ENCODE data around the gene METTL23.
"Not testable (repeated sequence)": the region's sequence is repeated elsewhere in the genome, so short reads cannot be mapped to it uniquely, and the experiment has no call there.

The METTL23 gene

DNA sequence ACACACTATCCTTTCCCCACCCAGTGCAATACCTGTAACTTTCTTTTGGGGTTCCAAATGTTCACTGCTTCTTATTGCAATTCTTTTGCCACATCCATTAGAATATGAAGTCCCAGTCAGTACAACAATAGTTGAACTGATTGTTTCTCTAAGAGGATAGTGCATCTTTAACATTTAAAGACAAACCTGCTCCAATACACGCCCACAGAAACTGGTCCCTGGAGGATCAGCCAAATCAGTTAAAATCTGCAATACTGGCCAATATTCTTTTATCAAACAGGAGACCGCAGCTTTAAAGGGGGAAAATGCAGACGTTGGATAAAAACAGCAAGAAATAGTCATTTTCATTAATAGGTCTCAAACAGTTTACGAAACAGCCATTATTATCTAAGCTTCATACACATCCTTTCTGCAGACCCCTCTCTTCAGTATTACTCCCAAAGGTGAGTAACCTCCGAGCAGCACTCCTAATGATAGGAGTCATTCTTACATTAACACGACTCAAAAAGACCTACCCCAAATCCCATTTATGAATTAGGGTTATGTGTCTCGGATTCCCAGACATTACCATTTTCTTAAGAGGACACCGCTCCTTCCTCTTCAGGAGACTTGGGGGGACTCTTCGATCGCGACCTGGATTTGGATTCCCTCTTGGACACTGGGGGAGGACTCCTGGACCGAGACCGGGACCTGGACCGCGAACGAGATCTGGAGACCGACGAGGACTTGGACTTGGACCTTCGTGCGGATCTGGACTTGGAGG is 9.1 kb downstream of the METTL23 start:
- peak; percentile 40 for DNase-seq

DNA sequence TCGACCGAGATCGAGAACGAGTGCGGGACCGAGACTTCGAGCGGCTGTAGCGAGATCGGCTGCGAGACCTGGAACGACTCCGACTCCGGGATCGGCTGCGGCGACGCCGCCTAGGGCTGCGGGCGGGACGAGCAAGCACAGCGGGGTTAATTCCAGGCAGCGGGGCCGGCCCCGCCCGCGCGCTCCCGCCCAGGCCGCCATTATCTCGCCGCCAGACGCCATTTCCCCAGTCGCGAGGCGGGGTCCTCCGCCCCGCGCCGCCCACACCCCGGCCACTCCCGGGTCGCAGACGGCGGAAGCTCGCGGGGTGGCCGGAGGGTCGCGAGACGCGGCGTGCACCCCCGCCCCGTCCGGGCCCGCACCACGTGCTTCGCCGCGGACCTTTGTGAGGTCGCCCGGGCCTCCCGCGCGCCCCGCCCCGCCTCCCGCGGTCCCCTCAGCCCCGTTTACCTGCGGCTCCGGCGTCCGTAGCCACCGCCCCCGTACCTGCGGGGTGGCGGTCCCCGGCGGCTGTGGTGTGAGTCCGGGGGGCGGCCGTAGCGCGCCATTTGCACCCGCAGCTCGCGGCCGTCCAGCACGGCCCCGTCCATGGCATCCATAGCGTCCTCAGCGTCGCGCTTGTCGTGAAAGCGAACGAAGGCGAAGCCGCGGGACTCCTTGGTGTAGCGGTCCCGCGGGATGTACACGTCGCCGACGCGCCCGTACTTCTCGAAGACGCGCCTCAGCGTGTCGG is 9.9 kb downstream of the METTL23 start:
- peak; percentile 74 for DNase-seq

DNA sequence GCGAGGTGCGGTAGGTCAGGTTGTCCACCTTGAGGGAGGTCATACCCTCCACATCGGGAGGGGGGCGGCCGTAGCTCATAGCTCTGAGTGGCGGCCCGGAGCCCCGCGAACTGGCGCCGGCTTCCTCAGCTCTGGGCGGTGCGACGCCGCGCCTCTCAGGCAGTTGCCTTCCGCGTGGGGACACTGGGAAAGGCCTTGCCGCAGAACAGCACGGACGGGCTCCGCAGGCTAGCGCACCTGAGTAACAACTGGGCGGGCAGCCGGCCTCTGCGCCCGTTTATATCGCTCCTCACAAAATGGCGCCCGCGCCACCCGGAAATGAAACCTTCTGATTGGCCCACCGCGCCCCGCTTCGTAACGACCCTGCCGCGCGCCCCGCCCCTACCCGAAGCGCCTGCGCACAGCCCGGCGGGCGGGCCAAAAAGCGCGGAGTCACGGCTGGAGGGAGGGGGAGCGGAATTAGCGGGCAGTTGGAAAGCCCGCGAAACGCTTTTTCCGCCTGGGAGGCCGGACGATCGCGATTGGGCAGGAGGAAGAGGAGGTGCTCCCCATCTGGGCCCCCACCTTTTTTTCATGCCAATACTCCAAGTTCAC is 10.5 kb downstream of the METTL23 start, which contains the start of gene SRSF2:
SRSF2 (minus strand) TSS at position 250 of the 594 bp plus-strand sequence; CDS start at position 79, 171 bp downstream.
- DNase-seq: peak; percentile 99

DNA sequence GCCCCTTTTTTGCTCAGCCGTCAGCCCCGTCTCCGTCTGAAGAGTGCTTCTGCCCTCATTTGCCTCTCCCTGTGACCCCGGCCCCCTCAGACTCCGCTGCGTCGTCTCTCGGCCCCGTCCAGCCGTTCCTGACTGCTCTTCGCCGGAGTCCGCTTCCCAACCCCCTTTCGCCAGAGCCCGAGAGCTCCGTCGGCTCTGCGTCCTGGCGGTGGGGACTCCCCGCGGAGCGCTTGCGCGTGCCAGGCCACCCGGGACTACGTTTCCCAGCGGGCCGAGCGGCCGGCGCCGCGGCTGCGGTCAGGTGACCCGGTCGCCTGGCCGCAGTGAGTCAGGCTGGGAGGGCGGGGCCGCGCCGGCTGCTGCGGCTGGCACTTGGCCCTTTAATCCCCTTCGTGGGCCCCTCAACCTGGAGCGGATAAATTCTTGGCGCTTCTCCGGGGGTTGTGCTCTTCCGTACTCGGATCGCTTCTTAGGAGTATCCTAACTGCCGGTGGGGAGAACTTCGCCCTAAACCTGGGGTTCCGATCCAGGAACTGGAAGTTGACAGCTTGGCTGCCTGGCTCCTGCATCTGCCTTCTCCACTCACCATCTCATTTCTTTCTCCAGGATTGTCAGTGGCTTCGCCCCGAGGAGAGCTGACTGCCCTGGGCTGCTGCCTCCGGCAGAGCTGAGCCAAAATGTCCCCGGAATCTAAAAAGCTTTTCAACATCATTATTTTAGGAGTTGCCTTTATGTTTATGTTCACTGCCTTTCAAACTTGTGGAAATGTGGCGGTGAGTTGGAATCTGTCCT is 11.2 kb downstream of the METTL23 start, which contains the start of gene MFSD11:
MFSD11 (plus strand) TSS at position 444 of the 792 bp plus-strand sequence; CDS start at position 678, 234 bp downstream.
- DNase-seq: peak; percentile 93

DNA sequence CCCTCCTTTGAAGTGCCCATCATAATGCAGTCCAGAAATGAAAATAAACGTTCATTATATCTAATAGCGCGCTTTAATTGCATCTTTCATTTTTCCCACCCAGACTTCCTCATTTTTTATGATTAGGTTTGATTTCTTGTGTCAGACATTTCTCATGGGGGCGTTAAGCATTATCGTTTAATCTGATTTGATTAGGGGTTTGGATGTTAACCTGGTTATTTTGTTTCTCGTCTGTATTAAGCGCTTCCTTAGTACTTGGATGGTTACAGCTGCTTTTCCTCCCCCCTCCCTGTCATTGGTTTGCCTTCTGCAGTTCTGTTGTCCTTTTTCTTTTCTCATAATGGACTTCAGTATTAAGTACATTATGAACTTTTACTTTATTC is 11.8 kb downstream of the METTL23 start:
- peak; percentile 22 for DNase-seq

DNA sequence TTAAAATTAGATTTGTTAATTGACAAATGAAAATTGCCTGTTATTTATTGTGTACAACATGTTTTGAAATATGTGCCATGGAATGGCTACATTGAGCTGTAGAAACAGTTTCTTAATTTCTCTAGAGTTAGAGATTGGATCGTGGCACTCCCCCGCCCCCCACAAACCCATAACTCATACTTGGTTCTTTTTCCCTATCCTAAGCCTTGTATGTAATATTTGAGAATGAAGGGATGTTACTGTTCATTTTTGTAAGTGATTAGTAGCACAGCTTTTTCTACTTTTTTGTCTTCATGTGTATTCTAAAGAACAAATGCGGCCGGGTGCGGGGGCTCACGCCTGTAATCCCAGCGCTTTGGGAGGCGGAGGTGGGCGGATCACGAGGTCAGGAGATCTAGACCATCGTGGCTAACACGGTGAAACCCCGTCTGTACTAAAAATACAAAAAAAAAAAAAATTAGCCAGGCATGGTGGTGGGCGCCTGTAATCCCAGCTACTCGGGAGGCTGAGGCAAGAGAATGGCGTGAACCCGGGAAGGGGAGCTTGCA is 13.0 kb downstream of the METTL23 start:
- DNase-seq: not testable (repeated sequence)

DNA sequence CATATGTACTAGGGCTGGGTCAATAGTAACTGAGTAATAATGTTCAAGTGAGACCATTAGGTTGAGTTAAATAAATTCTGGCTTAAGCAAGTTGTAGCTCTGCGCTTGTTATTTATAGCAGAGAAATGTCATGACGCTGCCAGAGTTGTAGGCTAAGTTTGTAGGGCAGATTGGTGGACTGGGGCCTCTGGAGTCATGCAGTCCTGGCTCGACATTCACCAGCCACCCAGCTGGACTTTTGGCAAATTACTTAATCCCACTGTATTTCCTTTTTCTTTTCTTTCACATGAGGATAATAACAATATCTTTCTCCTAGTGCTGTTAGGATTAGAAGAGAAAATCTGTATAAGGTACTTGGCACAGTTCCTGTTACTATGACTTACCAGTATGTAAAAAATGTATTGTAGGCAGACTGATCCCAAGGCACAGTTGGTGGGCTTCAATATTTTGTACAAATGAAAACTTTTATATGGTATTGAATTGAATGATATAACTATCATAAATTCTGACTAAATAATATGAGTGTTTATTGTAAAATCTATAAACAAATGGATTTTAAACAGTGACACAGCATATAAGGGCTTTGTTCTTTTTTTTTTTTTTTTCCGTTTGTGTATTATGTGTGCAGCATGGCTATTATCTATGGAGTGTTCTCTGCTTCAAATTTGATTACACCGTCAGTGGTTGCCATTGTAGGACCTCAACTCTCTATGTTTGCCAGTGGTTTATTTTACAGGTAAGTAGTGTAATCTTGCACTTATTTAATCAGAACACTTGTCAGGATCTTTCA is 13.9 kb downstream of the METTL23 start:
- DNase-seq: peak; percentile 17

DNA sequence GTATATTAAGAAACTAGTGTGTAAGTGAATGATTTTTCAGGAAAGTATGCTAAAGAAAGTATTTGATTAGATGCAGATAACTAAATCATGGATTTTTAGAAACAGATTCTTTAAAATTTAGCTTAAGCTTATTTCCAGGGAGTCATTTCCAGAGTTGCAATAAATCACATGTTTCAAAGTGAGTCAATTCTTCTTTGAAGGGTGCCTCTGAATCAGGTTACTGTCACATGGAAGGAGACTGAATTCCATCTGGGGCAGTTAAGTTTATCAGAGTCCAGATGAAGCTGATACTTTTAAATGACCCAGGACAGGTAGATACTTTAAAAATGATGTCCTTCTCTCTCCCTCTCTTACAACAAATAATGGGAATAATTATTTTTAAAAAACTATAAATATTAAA is 16.3 kb downstream of the METTL23 start:
- DNase-seq: no peak

DNA sequence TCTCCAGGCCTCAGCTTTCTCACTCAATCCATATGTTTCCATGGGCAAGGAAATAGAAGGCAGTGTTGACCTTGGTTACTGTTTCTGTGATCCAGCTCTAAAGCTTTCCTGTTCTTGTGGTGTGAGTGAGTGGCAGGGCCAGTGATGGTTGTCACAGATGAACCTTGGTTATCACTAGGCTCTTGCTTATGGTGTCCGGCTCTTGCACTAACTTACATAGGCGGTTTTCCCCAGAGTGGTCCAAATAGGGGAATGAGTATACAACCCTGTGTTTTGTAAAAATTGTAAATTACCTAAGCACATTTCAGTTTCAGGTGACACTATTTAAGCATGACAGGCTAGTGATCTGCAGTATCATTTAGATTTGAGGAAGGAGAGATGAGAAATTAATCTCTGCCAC is 18.1 kb downstream of the METTL23 start:
- no peak for DNase-seq

DNA sequence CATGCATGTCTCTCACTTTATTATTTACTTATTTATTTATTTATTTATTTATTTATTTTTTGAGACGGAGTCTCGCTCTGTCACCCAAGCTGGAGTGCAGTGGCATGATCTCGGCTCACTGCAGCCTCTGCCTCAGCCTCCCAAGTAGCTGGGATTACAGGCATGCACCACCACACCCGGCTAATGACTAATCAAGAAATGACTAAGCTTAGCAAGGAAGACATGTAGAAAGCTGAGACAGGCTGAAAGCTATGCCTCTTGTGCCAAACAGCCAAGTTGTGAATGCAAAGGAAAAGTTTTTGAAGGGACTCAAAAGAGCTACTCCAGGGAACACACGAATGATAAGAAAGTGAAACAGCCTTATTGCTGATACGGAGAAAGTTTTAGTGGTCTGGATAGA is 19.1 kb downstream of the METTL23 start:
- DNase-seq: peak; percentile 18

DNA sequence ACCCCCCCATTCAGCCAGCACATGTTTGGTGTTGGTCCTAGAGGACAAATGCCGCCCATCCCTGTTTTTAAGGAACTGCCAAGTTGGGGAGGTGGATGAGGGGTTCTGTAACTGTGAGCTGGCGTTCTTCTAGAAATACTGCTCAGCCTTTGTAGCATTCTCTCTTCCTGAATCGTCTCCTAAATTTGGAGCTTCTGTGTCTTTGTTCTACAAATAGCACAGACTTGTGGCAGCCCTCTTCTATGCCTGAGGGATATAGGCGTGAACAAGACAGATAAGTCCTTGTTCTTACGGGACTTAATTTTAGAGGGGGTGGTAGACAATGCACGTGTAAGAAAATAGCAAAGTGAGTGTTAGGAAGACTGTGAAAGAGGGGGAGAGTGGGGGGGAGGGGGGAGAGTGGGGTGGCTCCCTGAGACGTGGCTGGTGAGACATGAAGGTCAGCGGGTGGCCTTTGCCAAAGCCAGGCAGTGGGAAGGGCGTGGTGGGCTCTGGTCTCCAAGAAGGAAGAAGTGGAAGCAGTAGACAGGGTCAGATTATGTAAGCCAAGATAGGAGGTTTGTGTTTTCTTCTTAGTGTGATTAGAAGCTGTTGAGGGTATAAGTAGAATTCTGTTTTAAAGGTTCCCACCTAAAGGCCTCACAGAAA is 21.2 kb downstream of the METTL23 start:
- DNase-seq: peak; percentile 28

DNA sequence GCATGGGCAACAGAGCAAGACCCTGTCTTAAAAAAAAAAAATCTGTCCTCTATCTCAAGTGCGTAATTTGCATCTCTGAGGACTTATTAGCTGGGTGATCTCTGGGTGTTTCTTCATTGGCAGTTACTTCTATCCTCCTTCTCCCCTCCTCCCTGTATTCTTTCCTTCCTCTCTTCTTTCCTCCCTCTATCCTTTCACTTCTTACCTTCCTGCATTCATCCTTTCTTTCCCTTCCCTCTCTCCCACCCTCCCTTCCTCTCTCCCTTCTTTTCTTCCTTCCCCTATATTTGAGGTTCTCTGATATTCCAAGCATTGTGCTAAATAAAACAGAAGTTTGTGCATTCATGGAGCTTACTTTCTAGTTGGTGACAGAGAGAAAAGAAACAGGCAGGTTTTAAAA is 22.0 kb downstream of the METTL23 start:
- DNase-seq: no peak

DNA sequence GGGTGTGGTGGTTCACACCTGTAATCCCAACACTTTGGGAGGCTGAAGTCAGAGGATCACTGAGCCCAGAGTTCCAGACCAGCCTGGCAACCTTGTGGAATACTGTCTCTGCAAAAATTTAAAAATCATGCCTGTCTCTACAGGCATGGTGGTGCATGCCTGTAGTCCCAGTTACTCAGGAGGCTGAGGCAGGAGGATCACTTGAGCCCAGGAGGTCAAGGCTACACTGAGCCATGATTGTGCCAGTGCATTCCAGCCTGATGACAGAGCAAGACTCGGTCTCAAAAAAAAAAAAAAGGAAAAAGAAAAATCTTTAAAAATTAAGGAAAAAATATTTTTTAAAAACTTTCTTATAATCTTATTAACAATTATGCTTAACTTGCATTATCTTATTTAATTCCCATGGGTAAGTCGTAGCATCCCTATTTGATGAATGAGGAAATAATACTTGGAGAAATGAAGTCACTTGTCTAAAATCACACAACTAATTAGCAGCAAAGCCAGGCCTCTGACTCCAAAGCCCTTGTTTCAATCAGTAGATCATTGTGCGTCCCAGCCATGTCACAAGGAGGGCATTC is 24.9 kb downstream of the METTL23 start:
- no peak for DNase-seq

DNA sequence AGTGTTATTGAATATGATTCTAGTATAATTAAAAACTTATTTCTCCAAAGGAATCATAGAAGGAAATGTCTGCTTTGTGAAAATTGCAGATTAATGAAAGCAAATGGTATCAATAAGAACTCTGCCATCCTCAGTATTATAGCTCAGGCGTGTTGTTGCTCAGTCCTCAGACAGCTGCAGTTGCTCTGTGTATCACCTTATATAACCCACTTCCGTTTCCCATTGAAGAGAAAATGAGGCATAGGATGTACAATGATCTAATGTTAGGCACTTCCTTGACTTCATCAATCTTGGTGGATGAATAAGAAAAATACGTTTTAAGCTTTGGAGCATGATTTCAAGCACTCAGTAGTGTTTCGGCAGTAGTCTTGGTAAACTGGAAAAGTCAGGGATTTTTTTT is 25.4 kb downstream of the METTL23 start:
- DNase-seq: no peak

DNA sequence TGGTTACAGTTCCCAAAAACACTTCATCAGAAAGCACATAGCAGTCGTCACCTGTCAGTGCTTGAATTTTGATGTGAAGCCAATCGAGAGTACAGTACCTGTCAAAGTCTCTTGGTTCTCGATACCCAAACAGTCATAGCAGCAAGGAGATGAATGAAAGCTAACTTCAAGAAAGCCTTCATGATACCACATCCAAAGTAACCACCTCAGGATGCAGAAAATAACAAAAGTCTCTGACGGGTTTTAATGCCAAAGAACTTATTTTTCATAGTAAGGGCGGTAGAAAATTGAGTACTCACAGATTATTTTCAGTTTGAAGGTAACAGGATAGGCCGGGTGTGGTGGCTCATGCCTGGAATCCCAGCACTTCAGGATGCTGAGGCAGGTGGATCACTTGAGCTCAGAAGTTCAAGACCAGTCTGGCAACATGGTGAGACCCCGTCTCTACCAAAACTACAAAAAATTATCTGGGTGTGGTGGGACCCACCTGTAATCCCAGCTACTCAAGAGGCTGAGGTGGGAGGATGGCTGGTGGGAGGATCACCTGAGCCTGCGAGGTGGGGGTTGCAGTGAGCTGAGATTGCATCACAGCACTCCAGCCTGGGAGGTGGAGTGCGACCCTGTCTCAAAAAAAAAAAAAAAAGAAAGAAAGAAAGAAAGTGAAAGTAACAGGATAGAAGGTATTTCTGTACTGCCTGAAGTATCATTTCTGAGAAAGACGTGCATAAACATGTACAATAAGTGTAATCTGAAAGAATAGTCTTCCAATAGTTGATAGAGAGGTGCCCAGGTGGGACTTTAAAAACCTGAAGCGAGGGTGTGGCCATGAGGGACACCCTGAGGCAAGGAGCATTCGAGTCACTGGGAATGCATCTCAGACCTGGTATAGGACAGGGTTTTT is 26.7 kb downstream of the METTL23 start:
- DNase-seq: no peak

DNA sequence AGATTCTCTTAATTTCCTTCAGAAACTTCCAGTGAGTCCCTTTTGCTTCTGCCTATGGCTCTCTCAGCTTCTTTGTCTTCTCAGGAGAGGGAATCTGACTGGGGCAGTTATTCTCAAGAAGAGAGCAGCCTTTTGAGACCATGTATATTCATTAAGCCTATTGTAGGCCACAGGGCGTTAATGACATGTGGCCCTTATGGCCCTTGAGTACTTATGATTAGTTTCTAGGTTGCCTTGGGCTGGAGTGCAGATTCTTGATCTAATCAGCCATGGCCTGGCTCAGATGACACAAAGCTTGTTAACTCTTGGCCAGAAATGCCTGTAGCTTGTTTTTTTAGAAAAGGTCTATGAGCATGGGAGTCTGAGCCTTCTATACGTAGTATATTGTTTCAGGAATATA is 28.6 kb downstream of the METTL23 start:
- DNase-seq: peak; percentile 20

DNA sequence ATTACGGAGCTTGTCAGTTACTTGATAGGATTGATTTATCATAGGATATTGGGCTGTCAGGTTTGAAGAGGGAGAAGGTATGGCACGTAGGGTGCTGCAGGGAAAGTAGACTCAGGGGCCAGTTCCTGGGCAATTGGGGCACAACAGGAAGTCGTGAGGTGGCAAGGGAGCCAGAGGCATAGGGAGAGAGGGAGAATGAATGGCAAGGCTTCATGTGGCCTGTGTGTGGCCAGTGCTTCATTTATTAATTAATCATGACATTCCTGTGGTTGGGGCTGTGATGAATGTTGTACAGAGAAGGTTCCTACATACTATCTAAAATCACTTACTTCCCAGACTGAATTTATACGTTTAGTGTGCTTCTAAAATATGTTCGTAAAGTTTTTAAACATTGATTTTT is 30.6 kb downstream of the METTL23 start:
- DNase-seq: no peak

DNA sequence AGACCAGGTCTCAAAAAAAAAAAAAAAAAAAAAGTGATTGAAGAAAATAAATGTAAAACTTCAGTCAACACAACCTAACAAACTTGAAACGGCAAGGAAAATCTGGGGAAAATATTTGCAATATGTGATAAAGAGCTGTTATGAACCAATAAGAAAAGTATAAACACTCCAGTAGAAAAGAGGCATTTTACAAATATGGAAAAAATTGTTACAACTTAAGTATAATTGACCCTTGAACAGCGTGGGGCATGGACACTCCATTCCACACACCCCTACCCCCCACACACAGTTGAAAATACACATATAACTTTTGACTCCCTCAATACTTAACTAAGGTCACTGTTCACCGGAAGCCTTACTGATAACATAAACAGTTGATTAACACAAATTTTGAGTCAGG is 31.9 kb downstream of the METTL23 start:
- no peak for DNase-seq

DNA sequence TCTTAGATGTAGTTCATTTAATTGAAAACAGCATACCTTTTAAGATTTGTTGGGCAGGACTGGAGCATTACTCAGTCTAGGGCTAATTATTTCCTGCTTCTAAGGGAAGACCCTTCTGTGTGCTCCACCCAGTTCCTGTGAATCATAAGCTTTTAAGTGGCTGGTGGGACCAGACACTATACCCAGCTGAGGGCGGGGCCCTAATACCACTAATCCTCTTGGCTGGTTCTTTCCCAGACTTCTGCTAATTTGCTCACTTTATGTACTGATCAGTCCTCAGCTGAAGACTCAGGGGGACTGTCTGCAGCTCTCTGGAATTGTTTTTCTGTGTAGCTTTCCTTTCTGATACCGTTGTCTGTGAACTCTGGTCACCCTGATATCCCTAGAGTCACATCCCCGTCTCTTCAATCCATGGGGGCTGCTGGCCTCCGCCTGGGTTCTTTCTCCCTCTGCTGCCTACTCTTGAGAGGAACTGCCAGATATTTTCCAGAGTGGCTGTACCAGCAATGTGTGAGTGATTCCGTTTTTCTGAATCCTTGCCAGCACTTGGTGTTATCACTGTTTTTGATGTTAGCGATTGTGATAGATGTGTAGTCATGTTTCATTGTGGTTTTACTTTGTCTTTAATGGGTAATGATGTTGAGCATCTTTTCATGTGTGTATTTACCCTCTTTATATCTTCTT is 46.3 kb downstream of the METTL23 start:
- DNase-seq: peak; percentile 78
